GM21367 (cell line): Measurements from ENCODE around the gene CTSV.
A peak's percentile ranks its signal among the peaks of the same experiment; 100 is the strongest.
"Not testable (repeated sequence)": the region's sequence is repeated elsewhere in the genome, so short reads cannot be mapped to it uniquely, and the experiment has no call there.

Experiments used
- ATAC-seq: cut with Tn5 transposase; IDR thresholded peaks from one replicate; pipeline ENCODE4 v1.9.1; 2021; ENCODE audit not compliant: unreplicated experiment

The CTSV gene

GRCh38 chr9:97045300-97045699 lies 6.4 kb upstream of the CTSV start:
- no peak for ATAC-seq

- no peak for ATAC-seq
Measured at GRCh38 chr9:97041898-97042297, 3.0 kb upstream of the CTSV start.

GRCh38 chr9:97039514-97039860 lies 545 bp upstream of the CTSV start:
- ATAC-seq, result no peak

- not testable (repeated sequence) for ATAC-seq
Measured at GRCh38 chr9:97023505-97023904, 15.4 kb downstream of the CTSV start.

- ATAC-seq, result peak; percentile 69
Measured at GRCh38 chr9:97013151-97014132, 25.5 kb downstream of the CTSV start.

- peak; percentile 61 for ATAC-seq
Measured at GRCh38 chr9:97012617-97013016, 26.3 kb downstream of the CTSV start.

- ATAC-seq, result not testable (repeated sequence)
Measured at GRCh38 chr9:97002195-97002594, 36.7 kb downstream of the CTSV start.

GRCh38 chr9:97001338-97001737 lies 37.6 kb downstream of the CTSV start:
- ATAC-seq, result not testable (repeated sequence)

GRCh38 chr9:97000139-97000787 lies 38.7 kb downstream of the CTSV start:
- ATAC-seq, result not testable (repeated sequence)

GRCh38 chr9:96999733-97000132 lies 39.2 kb downstream of the CTSV start:
- ATAC-seq, result not testable (repeated sequence)

GRCh38 chr9:96997009-96997701 lies 41.8 kb downstream of the CTSV start:
- ATAC-seq, result not testable (repeated sequence)

- ATAC-seq, result not testable (repeated sequence)
Measured at GRCh38 chr9:96994531-96995016, 44.4 kb downstream of the CTSV start.

- not testable (repeated sequence) for ATAC-seq
Measured at GRCh38 chr9:96992303-96992702, 46.6 kb downstream of the CTSV start.

GRCh38 chr9:96989747-96990318 lies 49.1 kb downstream of the CTSV start:
- not testable (repeated sequence) for ATAC-seq

GRCh38 chr9:96984887-96985286 lies 54.1 kb downstream of the CTSV start:
- not testable (repeated sequence) for ATAC-seq

- not testable (repeated sequence) for ATAC-seq
Measured at GRCh38 chr9:96984139-96984538, 54.8 kb downstream of the CTSV start.

- not testable (repeated sequence) for ATAC-seq
Measured at GRCh38 chr9:96983496-96984122, 55.3 kb downstream of the CTSV start.
